Measurements from ENCODE around the gene DRC1.

Gene DRC1

GRCh38 chr2:26451700-26452099 is 50.0 kb downstream of the DRC1 start:
- no peak for TF ChIP-seq CTCF (IDR thresholded peaks at IDR 0.05)

GRCh38 chr2:26453421-26454329 is 52.0 kb downstream of the DRC1 start:
- TF ChIP-seq CTCF (IDR thresholded peaks at IDR 0.05), result no peak

DNA sequence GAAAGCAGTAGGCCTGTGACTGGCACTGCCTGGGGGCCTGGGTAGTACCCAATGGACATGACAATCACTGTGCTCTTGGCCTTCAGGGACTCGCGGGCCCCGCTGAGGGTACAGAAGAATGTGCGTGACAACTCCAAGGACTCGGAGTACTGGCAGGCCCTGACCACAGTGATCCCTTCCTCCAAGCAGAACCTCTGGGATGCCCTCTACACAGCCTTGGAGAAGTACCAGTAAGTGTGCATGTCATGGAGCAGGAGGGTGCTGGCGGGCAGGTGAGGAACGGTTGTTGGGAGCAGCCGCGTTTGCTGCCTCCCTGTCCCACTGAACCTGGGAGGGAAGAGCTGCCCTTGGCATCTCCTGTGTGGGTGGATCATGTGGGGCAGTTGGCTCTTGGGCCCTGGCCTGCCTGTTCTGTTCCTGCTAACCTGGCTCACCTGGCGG is 52.9 kb downstream of the DRC1 start:
- no peak for TF ChIP-seq CTCF (IDR thresholded peaks at IDR 0.05)

GRCh38 chr2:26455037-26455669 is 53.4 kb downstream of the DRC1 start:
- no peak for TF ChIP-seq CTCF (IDR thresholded peaks at IDR 0.05)

DNA sequence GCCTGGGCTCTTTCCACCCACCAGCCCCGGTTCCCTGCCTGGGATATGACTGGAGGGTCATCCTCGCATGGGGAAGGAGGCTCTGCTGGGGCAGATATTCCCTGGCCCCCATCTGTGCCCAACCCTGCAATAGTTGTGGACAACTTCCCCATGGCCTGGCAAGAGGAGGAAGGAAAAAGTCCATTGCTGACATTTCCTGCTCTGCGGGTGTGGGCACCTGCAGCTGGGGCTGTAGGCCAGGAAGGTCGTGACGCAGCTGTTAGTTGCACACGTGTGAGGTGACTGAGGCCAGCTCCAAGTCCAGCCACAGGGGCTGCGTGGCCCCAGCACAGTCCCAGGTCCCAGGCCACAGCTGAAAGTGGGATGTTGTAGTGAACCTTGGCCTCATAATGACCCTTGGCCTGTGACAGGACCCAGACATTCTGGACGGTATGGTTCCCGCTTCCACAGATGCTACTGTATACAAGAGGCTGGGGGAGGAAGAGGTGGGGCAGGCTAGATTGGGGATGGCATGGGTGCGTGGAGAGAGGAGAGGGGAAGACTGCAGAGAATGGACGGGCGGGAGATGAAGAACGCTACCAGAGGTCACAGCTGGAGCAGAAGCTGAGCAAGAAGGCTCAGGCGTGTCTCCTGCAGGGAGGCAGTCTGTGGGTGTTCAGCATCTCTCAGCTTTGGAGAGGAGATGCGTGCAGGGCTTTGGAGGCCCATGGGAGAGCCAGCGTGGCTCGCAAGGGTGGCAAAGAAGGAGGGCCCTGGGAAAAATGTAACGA is 54.1 kb downstream of the DRC1 start:
- no peak for TF ChIP-seq CTCF (IDR thresholded peaks at IDR 0.05)

DNA sequence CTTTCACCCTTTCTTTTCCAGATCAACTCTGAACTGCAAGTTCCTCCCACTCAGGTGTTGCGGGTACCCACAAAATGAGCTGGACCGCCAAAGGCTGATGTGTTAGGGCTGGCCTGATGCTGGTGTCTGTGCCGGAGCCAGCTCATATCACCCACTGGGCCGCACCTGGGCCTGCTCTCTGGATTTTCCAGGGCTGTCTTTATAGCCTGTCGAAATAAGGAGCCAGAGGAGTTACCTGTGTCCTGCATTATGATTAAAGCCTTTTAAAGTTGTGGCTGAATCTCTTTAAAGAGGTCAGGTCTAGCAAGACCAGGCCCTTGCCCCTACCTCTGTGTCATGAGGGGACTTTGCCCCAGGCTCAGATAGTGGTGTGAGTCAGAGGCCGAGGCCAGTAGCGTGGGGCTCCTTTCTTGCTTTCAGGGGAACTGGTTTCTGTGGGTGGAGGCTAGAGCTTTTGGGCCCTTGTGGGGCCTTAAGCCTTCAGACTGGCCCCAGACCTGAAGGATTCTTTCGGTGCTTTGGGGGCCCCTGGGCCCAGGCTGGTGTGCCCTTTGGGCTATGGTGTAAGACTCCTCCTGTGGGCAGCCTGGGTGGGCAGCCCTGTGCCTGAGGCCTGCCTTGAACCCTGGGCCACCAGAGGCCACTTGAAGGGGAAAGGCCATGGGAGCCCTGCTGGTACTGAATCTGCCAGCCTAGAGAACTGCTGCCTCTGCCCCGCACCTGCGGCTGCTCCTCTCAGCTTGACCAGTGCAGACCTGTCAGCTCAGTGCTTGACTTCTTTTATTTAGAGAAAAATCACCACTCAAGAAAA is 54.9 kb downstream of the DRC1 start:
- no peak for TF ChIP-seq CTCF (IDR thresholded peaks at IDR 0.05)

GRCh38 chr2:26457251-26457666 is 55.5 kb downstream of the DRC1 start:
- no peak for TF ChIP-seq CTCF (IDR thresholded peaks at IDR 0.05)

Data from LNCAP (cell line).